ENCODE measurements around the gene ZNF784.
A peak's percentile ranks its signal among the peaks of the same experiment; 100 is the strongest.

Gene ZNF784, protein sequence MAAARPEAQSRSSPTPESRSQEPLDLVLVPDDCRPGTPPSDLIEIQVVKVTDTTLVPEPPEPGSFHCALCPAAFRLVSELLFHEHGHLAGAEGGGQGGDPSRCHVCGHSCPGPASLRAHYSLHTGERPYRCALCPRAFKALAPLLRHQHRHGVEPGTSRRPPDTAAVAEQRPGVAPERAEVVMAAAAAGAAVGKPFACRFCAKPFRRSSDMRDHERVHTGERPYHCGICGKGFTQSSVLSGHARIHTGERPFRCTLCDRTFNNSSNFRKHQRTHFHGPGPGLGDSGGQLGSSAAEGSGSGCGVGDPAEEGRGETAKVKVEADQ

DNA sequence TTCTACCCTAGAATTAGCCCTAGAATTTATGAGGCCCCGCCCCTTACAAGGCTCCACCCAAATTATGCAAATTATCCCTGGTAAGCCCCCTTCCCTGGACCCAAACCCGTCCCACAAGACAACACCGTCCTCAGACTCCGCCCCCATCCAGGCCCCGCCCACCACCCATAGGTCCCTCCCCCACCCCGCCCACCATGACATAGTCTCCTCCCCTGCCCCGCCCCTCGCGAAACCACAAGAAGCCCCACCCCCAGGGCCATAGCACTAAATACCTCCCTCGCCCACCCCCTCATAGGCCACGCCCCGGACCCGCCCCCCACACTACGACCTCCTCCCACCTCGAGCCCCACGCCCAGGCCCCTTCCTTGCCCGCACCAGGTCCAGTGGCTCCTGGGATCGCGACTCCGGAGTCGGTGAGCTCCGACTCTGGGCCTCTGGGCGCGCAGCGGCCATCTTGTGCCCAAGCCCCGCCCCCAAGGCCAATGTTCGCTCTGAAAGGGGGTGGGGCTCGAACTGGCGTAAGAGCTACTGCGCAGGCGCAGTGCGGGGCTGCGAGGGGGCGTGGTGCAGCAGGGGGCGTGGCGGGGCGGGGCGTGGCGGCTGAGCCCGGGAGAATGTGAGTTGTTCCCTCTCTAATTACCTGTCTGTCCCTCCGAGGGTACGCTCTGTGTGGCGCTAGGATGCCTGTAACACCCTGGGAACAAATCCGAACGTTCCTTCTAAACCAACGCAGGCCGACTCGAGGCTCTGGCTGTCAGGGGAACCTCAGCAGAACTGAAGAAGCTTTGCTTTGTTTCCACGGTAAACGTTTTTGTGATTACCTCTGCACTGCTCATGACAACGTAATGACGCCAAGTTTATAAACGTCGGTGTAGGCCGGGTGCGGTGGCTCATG, at the start of gene ZNF784:
Gene ZNF784, minus strand, starts transcription at position 458 of the 895 bp plus-strand sequence. Its CDS starts 5 bp downstream, at position 453.
- peak within 1 kb of the TSS; percentile 30 for H3K4me3 ChIP-seq (ENCODE audit: low read depth, low read length)

DNA sequence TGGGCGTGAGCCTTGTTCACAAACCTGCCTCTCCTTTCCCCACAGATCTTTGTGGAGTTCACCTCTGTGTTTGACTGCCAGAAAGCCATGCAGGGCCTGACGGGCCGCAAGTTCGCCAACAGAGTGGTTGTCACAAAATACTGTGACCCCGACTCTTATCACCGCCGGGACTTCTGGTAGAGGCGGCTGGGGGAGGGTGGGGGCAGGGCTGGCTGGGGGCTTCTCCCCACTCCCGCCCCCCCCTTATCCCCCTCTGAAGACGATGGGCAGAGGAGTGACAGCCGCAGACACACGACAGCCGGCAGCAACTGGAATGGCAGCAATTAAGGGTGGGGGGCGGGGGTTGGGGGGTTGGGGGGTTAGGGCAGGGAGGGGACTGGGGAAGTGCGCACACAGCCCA, 49.5 kb upstream of the ZNF784 start:
- H3K4me3 ChIP-seq (ENCODE audit: low read depth, low read length) = no peak overlapping the region

DNA sequence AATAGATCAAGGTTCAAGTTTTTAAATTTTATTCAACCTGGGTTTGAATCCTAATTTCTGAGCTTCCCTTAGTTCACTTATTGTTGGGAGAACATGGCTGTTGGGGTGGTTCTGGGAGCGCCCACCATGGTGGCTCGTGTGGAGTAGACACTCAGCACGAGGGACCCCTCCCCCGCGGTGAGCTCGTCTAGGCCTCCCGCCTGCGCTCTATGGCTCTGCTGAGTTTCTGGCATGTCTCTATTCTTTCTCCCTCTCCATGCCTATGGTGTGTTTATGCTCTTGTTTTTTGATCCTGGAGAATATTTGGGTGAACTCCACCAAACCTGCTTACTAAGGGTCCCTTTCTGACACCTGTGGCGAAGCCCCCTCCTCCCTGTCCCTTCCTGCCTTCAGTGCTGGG, 49.1 kb upstream of the ZNF784 start:
- H3K4me3 ChIP-seq (ENCODE audit: low read depth, low read length) = no peak overlapping the region

DNA sequence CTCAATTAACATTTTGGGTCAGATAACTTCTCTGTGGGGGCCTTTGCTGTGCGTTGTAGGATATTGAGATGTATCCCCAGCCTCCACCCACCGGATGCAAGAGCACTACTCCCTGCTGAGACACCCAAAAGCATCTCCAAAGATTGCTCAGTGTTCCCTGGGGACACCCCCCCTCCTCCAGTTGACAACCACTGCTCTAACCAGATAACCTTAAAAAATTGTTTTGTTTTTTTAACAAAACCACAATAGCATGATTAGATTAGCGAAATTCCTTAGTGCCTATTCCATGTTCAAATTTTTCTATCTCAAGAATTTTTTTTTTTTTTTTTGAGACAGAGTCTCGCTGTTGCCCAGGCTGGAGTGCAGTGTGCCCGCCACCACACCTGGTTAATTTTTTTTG, 48.1 kb upstream of the ZNF784 start:
- no peak overlapping the region for H3K4me3 ChIP-seq (ENCODE audit: low read depth, low read length)

DNA sequence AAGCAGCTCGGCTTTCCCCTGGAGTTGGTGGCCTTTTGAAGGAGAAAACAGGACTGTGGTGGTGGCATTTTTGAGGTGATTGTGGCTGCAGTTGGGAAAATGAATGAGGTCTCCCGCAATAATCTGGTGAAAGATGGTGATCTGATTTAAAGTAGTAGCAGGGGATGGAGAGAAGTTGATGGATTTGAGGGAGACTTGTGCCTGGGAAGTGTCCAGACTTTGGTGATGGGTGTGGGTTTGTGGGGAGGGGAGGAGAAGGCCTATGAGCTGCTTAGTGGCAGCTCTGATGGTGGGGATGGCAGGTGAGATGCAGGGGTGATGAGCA, 46.6 kb upstream of the ZNF784 start:
- no peak overlapping the region for H3K4me3 ChIP-seq (ENCODE audit: low read depth, low read length)

DNA sequence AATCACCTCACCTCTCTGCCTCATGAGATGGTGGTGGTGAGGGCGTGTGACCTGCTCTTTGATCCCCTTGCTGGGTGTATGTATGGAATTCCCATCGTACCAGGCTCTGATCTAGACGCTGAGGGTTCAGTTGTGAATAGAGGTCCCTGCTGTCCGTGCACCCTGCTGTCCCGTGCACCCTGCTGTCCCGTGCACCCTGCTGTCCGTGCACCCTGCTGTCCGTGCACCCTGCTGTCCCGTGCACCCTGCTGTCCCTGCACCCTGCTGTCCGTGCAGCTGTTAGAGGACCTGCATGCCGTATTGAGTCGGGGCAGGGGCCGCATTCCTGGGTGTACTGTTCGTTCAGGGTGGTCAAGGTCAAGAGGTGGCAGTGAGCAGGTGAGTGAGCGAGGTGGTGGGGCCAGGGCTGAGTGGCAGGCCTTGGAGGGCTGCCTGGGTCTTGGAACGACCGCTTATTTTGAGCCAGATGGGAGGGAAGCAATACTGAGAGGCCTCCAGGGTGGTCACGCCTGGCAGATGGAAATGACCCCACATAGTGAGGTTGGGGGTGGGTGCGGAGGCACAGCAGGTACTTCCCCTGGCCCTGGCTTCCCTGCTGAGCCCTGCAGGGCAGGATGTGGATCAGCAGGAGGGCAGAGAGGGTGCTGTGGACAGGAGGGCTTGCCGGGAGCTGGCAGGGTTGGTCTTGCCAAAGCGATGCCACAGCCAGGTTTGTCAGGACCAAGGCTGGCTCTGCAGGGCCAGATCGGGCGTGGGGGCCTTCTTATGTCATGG, 46.1 kb upstream of the ZNF784 start:
- no peak overlapping the region for H3K4me3 ChIP-seq (ENCODE audit: low read depth, low read length)

DNA sequence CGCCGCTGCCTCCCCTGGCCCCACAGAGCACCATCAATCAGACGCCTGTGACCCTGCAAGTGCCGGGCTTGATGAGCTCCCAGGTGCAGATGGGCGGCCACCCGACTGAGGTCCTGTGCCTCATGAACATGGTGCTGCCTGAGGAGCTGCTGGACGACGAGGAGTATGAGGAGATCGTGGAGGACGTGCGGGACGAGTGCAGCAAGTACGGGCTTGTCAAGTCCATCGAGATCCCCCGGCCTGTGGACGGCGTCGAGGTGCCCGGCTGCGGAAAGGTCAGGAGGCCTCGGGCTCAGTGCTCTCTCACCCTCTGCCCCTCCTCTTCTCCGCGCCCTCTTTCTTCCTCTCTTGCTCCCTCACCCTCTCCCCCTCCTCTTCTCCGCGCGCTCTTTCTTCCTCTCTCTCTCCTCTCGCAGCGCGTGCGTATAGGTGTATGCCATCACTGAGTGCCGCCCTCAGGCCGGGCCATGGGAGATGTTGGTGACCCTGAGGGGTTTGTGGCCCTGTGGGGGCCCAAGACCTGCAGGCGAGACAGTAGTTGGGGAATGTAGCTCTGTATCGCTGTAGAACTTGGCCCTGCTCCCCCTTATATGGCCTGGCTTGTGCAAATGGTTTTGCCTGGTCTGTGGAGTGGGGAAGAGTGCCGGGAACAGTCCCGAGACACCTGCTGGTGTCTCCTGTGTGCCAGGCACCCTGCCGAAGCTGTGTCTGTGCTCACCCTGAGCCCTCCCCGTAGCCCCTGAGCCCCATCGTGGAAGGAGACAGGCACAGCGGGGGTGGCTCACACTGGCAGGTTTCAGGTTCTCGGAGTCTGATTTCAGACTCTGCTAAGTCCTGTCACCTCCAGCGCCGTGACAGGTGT, 45.3 kb upstream of the ZNF784 start:
- H3K4me3 ChIP-seq (ENCODE audit: low read depth, low read length) = no peak overlapping the region

DNA sequence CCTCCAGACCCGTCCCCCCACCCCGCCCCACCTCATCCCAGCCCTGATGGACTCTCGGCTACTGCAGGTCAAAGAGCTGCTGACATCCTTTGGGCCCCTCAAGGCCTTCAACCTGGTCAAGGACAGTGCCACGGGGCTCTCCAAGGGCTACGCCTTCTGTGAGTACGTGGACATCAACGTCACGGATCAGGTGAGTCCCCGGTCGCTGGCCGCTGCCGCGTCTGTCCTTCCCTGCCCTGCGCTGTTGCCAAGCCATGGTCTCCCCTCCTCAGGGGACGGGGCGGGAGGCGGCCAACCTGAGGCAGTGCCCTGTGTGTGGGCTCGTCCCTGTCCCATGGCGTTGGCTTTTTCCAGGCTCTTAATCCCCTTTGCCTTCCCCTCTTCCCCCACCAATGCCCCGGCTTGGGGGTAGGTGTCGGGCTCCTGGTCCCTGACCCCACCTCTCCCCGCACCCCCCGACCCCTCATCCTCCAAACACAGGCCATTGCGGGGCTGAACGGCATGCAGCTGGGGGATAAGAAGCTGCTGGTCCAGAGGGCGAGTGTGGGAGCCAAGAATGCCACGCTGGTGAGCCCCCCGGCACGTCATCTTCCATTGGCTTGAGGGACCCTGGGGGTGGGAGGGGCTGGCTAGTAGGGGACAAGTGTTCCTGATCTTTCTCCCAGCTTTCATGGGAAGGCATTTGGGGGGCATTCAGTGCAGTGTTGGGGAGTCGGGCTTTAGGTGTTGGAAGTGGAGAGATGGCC, 44.4 kb upstream of the ZNF784 start:
- no peak overlapping the region for H3K4me3 ChIP-seq (ENCODE audit: low read depth, low read length)

DNA sequence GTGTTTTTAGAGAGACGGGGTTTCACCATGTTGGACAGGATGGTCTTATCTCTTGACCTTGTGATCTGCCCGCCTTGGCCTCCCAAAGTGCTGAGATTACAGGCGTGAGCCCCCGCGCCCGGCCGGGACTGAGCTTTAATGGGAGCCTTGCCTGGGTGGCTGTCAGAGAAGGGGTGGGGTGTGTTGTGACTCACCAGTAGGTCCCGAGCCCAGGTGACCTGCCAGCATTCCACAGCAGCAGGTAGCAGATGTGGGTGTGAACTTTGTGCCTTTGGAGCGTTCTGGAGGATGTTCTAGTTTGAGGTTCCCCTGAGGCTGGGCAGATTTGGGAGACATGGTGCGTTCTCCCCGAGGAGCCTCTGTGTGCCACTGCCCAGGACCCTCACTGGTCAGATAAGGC, 43.6 kb upstream of the ZNF784 start:
- no peak overlapping the region for H3K4me3 ChIP-seq (ENCODE audit: low read depth, low read length)

DNA sequence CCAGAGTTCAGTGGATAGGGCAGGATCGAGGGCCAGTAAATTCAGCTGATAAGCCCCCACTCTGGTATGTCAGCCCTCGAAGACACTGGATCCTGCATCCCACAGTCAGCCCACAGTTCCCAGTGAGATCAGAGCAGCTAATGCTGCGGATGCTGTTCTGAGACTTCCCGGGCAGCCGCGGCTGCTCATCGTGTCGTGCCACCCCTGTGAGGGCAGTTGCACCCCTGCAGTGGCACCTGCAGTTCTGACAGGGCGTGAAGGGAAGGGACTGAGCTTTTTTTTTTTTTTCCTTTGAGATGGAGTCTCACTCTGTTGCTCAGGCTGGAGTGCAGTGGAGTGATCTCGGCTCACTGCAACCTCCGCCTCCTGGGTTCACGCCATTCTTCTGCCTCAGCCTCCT, 43.1 kb upstream of the ZNF784 start:
- no peak overlapping the region for H3K4me3 ChIP-seq (ENCODE audit: low read depth, low read length)

DNA sequence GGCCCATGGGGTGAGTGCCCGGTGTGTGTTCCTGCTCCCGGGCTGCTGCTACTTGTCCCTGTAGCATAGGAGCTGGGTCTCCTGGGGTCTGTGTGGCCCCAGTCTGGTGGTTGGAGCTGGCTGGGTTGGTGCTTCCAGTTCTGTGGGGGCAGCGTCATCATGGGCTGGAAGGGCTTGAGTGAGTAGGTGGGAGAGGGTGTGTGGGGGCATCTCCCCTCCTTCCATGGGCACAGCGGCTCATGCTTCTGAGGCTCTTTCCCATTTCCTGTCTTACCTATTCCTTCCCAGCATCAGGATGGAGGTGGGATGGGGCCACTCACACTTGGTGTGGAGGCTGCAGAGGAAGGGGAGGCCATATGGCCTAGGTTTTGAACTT, 42.6 kb upstream of the ZNF784 start:
- H3K4me3 ChIP-seq (ENCODE audit: low read depth, low read length) = no peak overlapping the region

DNA sequence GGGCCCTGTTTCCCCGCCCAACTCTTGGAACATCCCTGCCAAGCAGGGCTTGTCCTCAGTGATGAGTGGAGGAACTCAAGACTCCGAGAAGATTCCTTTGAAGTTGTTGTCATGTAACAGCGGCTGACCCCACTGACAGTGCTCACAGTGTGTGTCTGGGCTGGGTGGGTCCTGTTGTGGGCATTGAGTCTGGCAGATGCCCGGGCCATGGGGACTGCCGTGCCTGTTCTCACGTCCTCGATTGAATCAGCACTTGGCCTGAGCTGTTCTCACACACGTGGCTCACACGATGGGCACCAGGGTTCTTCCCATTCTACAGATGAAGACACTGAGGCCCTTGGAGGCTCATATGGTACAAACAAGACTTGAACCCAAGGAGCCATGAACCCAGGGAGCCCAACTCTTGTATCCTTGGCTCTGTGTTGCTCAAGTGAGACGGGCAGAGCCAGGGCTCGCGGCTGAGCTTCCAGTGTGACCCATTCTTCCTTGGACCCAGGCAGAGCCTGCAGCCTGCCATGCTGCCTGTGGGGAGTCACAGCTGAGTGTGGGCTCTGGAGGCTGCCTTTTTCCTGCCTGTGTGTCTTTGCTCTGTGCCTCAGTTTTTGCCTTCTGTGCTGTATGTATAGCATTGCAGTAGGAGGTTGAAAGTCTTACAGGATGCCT, 42.1 kb upstream of the ZNF784 start:
- no peak overlapping the region for H3K4me3 ChIP-seq (ENCODE audit: low read depth, low read length)

DNA sequence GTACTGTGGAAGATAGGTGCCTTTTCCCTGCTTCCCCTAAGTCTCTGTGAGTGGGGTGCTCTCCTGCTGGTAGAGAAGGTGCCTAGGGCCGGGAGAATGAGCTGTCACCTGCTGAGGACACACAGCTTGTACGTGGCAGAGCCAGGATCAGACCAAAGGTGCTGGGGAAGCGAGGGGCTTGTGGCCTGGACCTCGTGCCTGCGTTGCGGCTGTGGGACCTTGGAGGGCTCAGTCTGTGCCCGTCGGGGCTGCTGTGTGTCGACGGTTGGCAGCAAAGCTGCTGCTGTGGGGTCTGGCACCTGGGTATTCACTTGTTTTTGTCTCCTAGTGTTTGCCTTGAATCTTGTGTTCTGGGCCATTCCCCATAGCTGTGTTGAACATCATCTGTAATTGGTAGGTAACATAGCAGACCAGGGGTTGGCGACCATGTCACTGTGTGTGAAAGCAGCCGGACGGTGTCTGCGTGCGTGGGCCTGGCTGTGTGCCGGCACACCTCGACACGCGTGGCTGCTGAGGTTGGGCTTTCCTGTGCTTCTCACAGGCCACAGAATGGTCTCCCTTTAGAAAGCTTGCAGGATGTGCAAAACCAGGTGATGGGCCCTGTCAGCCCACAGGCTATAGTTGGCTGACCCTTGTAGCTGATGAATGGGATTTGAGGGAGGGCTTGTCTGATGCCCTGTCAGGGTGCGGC, 39.6 kb upstream of the ZNF784 start:
- H3K4me3 ChIP-seq (ENCODE audit: low read depth, low read length) = no peak overlapping the region

DNA sequence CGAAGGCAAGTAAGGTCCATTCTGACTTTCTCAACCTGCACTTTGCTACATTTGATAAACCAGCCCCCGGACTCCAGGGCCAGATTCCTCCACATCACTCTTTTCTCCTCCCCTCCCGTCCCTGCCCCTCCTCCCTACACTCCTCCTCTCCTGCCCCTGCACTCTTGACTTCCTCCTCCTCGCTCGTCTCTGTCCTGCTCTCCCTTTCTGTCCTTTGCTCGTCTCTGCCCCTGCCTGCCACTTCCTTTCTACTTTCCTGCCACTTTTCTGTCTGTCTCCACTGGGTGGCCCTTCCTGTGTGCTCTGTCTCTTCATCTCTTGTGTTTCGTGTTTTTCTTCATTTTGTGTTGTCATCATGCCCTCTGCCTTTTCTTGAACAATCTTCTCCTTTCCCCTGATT, 37.5 kb upstream of the ZNF784 start:
- no peak overlapping the region for H3K4me3 ChIP-seq (ENCODE audit: low read depth, low read length)

DNA sequence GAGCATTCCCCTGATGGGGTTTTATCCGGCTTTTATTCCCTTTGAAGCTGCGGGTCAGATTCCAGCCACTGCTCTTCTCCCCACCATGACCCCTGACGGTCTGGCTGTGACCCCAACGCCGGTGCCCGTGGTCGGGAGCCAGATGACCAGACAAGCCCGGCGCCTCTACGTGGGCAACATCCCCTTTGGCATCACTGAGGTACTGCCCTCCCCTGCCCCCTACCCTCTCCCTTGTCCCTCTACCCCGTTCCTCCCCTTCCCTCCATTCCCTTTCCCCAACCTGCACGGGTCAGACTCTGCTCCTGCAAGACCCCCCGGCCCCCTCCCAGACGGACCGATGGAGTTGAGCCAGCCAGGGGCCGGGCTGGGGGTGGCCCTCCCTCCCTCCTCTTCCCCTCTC, 36.6 kb upstream of the ZNF784 start:
- H3K4me3 ChIP-seq (ENCODE audit: low read depth, low read length) = no peak overlapping the region

DNA sequence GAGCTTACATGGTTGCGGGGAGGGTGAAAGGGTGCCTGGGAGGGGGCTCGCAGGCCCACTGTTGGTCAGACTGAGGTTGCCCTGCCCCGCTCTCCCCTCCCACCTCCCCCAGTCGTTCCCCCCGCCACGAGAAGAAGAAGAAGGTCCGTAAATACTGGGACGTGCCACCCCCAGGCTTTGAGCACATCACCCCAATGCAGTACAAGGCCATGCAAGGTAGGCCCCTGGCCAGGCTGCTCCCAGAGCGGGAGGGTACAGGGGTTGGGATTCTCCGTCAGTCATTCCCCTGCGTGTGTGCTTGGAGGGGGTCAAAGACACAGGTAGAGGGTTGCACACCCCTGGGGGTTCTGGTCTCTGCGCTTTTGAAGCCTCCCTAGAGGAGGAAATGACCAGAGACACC, 36.0 kb upstream of the ZNF784 start:
- no peak overlapping the region for H3K4me3 ChIP-seq (ENCODE audit: low read depth, low read length)

DNA sequence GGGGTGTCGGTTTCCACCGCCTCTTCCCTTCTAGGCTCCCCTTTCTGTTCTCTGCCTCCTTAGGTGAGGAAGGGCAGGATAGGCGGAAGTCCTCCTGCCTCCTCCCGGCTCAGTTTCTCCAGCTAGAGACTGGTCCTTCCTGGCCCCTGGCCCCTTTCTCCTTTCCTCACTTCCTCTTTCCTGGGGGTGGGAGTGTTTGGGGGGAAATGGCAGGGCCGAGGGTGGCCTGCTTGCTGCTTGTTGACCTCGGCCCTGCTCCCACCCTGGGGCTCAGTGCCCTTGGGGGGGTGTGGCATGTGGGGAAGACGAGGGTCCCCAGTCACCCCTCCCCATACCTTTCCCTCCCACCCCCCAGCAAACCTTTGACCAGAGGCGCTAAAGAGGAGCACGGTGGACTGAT, 35.5 kb upstream of the ZNF784 start:
- H3K4me3 ChIP-seq (ENCODE audit: low read depth, low read length) = no peak overlapping the region

DNA sequence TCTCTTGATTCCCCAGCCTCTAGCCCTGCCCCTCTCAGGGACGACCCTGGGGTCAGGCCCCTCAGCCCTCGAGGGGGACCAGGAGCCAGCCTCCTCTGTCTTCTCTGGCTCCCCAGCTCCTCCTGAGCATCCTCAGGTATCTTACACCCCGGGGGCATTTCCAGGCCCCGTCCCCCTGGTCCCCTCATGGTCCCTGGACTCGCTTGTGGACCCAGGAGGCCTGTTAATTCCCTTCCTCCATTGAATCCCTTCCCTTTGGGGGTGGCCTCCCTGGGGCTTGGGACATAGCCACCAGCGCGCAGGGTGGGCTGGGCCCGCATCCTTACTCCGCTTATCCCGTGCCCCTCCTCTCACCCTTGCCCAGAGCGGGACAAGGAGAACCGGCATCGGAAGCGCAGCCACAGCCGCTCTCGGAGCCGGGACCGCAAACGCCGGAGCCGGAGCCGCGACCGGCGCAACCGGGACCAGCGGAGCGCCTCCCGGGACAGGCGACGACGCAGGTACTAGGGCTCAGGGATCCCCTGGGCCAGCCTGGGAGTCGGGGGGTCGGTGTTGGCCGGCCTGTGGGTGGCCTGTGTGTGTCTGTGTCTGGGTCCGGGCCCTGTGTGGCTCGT, 34.6 kb upstream of the ZNF784 start:
- H3K4me3 ChIP-seq (ENCODE audit: low read depth, low read length) = no peak overlapping the region

Measured in iPS-11a (cell line).